ENCODE data around the gene PTPN7.
"Not testable (repeated sequence)": the region's sequence is repeated elsewhere in the genome, so short reads cannot be mapped to it uniquely, and the experiment has no call there.

PTPN7 gene

GRCh38 chr1:202187041-202187671 lies 26.8 kb upstream of the PTPN7 start:
- Histone ChIP-seq H3K9me3 (ENCODE audit: control insufficient read depth, insufficient read depth, low read length) (no peaks in the 10 kb centered on the region), H3K36me3 (ENCODE audit: control insufficient read depth, insufficient read depth, low read length) (no peaks in the 10 kb centered on the region), H3K27me3 (ENCODE audit: control insufficient read depth, insufficient read depth, low read length) (no peaks in the 10 kb centered on the region), H3K4me3 (ENCODE audit: low read depth, low read length) (no peak overlapping the region), H3K9ac (ENCODE audit: low read depth, low read length) (no peak overlapping the region), H3K4me1 (ENCODE audit: control insufficient read depth, insufficient read depth, low read length) (peaks cover 6% of the 10 kb centered on the region)

DNA sequence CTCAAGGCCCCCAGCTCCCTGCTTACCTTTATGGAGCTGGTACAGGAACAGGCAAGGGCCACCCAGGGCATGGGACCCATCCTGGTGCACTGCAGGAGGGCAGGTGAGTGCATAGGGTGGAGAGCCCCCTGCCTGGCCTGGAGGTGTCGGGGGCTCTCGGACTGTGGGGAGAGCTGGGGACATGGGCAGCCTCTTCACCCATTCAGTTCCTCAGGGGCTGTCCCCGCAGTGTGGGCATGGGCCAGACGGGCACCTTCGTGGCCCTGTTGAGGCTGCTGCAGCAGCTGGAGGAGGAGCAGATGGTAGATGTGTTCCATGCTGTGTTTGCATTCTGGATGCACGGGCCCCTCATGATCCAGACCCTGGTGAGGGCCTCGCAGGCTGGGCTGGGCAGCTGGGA lies 25.9 kb upstream of the PTPN7 start:
- Histone ChIP-seq H3K9me3 (ENCODE audit: control insufficient read depth, insufficient read depth, low read length) (no peaks in the 10 kb centered on the region), H3K4me1 (ENCODE audit: control insufficient read depth, insufficient read depth, low read length) (peaks cover 6% of the 10 kb centered on the region), H3K27me3 (ENCODE audit: control insufficient read depth, insufficient read depth, low read length) (no peaks in the 10 kb centered on the region), H3K36me3 (ENCODE audit: control insufficient read depth, insufficient read depth, low read length) (no peaks in the 10 kb centered on the region), H3K4me3 (ENCODE audit: low read depth, low read length) (no peak overlapping the region), H3K9ac (ENCODE audit: low read depth, low read length) (no peak overlapping the region)

- Histone ChIP-seq H3K4me1 (ENCODE audit: control insufficient read depth, insufficient read depth, low read length) (peaks cover 6% of the 10 kb centered on the region), H3K4me3 (ENCODE audit: low read depth, low read length) (peak overlapping the region; percentile 28), H3K9me3 (ENCODE audit: control insufficient read depth, insufficient read depth, low read length) (no peaks in the 10 kb centered on the region), H3K36me3 (ENCODE audit: control insufficient read depth, insufficient read depth, low read length) (no peaks in the 10 kb centered on the region), H3K27me3 (ENCODE audit: control insufficient read depth, insufficient read depth, low read length) (no peaks in the 10 kb centered on the region), H3K9ac (ENCODE audit: low read depth, low read length) (no peak overlapping the region)
These were observed 24.5 kb upstream of the PTPN7 start for GRCh38 chr1:202184750-202185460.

DNA sequence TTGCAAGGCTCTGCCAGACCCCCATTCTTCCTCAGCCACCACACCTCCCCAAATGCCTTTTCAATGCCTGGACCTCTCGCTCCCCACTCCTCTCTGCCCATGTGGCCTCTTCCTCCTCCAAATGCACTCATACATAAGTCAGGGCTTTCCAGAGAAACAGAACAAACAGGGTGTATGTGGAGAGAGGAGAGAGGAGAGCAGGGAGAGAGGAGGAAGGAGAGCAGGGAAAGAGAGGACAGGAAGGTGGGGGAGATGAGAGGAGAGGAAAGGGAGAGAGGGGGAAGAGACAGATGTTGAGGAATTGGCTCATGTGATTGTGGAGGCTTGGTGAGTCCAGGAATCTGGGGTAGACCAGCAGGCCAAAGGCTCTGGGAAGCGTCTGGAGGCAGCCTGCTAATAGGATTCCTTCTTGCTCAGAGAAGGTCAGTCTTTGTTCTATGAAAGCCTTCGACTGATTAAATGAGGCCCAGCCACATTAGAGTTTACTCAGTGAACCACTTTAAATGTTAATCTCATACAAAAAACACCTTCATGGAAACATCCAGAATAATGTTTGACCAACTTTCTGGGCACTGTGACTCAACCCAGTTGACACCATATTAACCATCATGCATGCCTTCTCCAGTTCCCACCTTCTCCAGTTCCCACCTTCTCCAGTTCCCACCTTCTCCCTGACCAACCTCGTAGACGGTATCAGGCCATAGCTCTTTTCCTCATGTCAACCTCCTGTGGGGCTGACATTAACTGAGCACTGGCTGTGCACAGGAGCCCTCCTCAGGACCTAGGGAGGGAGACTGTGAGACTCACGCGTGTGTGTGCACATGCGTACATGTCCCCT lies 21.9 kb upstream of the PTPN7 start:
- Histone ChIP-seq H3K27me3 (ENCODE audit: control insufficient read depth, insufficient read depth, low read length) (no peaks in the 10 kb centered on the region), H3K36me3 (ENCODE audit: control insufficient read depth, insufficient read depth, low read length) (no peaks in the 10 kb centered on the region), H3K4me1 (ENCODE audit: control insufficient read depth, insufficient read depth, low read length) (peaks cover 6% of the 10 kb centered on the region), H3K9ac (ENCODE audit: low read depth, low read length) (no peak overlapping the region), H3K9me3 (ENCODE audit: control insufficient read depth, insufficient read depth, low read length) (no peaks in the 10 kb centered on the region), H3K4me3 (ENCODE audit: low read depth, low read length) (no peak overlapping the region)

DNA sequence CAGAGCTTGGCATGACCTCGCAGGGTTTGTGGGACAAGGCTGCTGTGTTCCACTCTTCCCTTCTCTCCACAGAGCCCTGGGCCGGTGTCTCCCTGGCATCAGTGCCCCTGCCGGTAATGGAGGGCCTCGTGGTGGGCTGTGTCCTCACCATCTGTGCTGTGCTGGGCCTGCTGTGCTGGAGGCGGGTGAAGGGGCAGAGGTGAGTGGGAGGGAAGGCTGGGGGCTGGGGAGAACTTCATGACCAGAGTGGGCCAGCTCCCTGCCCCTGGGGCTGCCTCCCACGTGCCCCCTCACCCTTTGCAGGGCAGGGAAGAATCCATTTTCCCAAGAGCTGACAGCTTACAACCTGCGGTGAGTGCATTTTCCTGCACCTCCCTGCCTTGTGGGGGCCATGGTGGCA lies 21.2 kb upstream of the PTPN7 start:
- H3K4me3 ChIP-seq (ENCODE audit: low read depth, low read length): no peak overlapping the region
- H3K36me3 ChIP-seq (ENCODE audit: control insufficient read depth, insufficient read depth, low read length): no peaks in the 10 kb centered on the region
- no peaks in the 10 kb centered on the region for H3K27me3 ChIP-seq (ENCODE audit: control insufficient read depth, insufficient read depth, low read length)
- no peaks in the 10 kb centered on the region for H3K9me3 ChIP-seq (ENCODE audit: control insufficient read depth, insufficient read depth, low read length)
- H3K4me1 ChIP-seq (ENCODE audit: control insufficient read depth, insufficient read depth, low read length): peaks cover 6% of the 10 kb centered on the region
- no peak overlapping the region for H3K9ac ChIP-seq (ENCODE audit: low read depth, low read length)

GRCh38 chr1:202180751-202181139 lies 20.3 kb upstream of the PTPN7 start:
- H3K9me3 ChIP-seq (ENCODE audit: control insufficient read depth, insufficient read depth, low read length); H3K4me3 ChIP-seq (ENCODE audit: low read depth, low read length); H3K27me3 ChIP-seq (ENCODE audit: control insufficient read depth, insufficient read depth, low read length); H3K36me3 ChIP-seq (ENCODE audit: control insufficient read depth, insufficient read depth, low read length); H3K9ac ChIP-seq (ENCODE audit: low read depth, low read length); H3K4me1 ChIP-seq (ENCODE audit: control insufficient read depth, insufficient read depth, low read length): not testable (repeated sequence)

DNA sequence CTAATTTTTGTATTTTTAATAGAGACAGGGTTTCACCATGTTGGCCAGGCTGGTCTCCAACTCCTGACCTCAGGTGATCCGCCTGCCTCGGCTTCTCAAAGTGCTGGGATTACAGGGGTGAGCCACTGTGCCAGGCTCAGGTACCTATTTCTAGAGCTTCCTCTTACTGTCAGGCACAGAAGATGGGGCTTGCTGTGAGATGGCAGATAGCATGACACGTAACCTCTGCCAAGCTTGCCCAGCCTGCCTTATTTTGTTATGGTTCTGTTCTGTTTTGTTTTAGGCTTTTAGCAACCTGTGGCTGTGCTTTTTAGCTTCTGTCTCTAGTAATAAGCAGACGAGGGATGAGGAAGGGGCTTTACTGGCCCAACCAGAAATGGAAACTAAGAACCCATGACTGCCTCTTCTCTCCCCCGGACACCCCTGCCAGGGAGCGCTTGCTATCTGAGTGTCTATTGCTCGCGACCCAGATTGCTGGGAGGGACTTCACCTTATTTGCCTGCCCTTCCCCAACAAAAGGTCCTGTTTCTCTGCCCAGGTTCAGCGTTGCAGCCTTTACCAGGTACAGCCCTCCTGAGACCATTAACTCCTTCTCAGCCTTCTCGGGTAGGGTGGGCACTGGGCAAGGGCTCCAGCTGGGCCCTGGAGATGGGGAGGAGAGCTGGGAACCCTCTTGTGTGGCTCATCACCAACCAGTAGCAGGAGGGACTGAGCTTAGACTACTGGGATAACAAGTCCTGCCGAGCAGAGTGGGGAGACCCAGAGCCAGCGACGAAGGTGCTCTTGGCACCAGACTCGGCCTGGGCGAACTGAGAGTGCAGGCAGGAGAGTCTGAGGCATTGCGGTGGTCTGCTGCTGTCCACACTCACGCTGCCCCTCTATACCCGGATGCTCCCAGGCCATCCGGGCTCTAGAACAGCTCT lies 19.7 kb upstream of the PTPN7 start:
- no peaks in the 10 kb centered on the region for H3K9me3 ChIP-seq (ENCODE audit: control insufficient read depth, insufficient read depth, low read length)
- H3K4me1 ChIP-seq (ENCODE audit: control insufficient read depth, insufficient read depth, low read length): peaks cover 5% of the 10 kb centered on the region
- no peaks in the 10 kb centered on the region for H3K36me3 ChIP-seq (ENCODE audit: control insufficient read depth, insufficient read depth, low read length)
- H3K27me3 ChIP-seq (ENCODE audit: control insufficient read depth, insufficient read depth, low read length): no peaks in the 10 kb centered on the region
- no peak overlapping the region for H3K9ac ChIP-seq (ENCODE audit: low read depth, low read length)
- H3K4me3 ChIP-seq (ENCODE audit: low read depth, low read length): no peak overlapping the region

DNA sequence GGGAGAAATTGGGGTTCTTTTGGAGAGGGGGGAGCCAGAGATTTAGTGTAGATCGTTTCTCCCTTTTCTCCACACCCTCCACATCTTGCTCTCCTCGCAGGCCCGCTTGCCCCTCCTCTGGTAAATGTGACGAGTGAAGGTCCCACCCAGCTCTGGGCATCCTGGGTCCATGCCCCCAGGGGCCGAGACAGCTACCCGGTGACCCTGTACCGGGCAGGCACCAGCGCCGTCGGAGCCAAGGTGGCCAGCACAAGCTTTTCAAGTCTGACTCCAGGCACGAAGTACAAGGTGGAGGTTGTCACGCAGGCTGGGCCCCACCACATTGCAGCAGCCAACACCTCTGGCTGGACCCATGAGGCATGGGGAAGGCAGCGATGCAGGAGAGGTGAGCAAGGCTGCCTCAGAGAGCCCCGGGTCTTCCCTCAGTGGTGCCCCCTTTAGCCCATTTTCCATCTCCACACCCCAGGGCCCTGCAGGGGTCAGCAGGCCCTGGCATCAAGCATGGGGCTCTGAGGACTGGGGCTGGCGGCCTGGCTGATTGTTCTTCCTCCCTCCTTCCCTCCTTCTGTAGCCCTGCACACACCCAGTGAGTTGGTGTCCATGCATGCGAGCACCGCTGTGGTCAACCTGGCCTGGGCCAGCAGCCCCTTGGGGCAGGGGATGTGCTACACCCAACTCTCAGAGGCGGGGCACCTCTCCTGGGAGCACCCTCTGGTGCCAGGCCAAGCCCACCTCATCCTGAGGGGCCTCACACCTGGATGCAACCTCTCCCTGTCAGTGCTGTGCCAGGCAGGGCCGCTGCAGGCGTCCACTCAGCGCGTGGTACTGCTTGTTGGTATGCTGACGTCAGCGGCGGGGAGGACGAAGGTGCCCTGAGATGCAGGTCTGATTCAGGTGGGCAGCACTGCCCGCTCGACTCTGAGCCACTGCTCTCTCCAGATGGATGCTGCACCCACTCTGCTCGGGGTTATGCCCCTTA lies 16.8 kb upstream of the PTPN7 start:
- Histone ChIP-seq H3K36me3 (ENCODE audit: control insufficient read depth, insufficient read depth, low read length) (no peaks in the 10 kb centered on the region), H3K4me1 (ENCODE audit: control insufficient read depth, insufficient read depth, low read length) (no peaks in the 10 kb centered on the region), H3K27me3 (ENCODE audit: control insufficient read depth, insufficient read depth, low read length) (no peaks in the 10 kb centered on the region), H3K4me3 (ENCODE audit: low read depth, low read length) (no peak overlapping the region), H3K9ac (ENCODE audit: low read depth, low read length) (no peak overlapping the region), H3K9me3 (ENCODE audit: control insufficient read depth, insufficient read depth, low read length) (no peaks in the 10 kb centered on the region)

- H3K4me1 ChIP-seq (ENCODE audit: control insufficient read depth, insufficient read depth, low read length): no peaks in the 10 kb centered on the region
- H3K27me3 ChIP-seq (ENCODE audit: control insufficient read depth, insufficient read depth, low read length): no peaks in the 10 kb centered on the region
- H3K4me3 ChIP-seq (ENCODE audit: low read depth, low read length): no peak overlapping the region
- H3K9ac ChIP-seq (ENCODE audit: low read depth, low read length): no peak overlapping the region
- H3K9me3 ChIP-seq (ENCODE audit: control insufficient read depth, insufficient read depth, low read length): no peaks in the 10 kb centered on the region
- no peaks in the 10 kb centered on the region for H3K36me3 ChIP-seq (ENCODE audit: control insufficient read depth, insufficient read depth, low read length)
These were observed 13.6 kb upstream of the PTPN7 start for GRCh38 chr1:202173993-202174392.

- no peak overlapping the region for H3K4me3 ChIP-seq (ENCODE audit: low read depth, low read length)
- H3K9me3 ChIP-seq (ENCODE audit: control insufficient read depth, insufficient read depth, low read length): no peaks in the 10 kb centered on the region
- H3K9ac ChIP-seq (ENCODE audit: low read depth, low read length): no peak overlapping the region
- H3K4me1 ChIP-seq (ENCODE audit: control insufficient read depth, insufficient read depth, low read length): no peaks in the 10 kb centered on the region
- no peaks in the 10 kb centered on the region for H3K36me3 ChIP-seq (ENCODE audit: control insufficient read depth, insufficient read depth, low read length)
- no peaks in the 10 kb centered on the region for H3K27me3 ChIP-seq (ENCODE audit: control insufficient read depth, insufficient read depth, low read length)
These were observed 11.6 kb upstream of the PTPN7 start for GRCh38 chr1:202172015-202172355.

Data from iPS-15b (cell line).